HEK293 (cell line): Measurements from ENCODE around the gene PHLDB1.

ENCODE experiments used
- CTCF ChIA-PET: fragments of 350-600 bp; formaldehyde crosslinking; extraction: SDS; loops from one replicate; lab custom pipeline; 2021; ENCODE audit warnings: antibody characterized with exemption; lab: Yijun Ruan, JAX
- POLR2A ChIA-PET: fragments of 300-600 bp; formaldehyde crosslinking; extraction: SDS; loops from one replicate; lab custom pipeline; 2020; ENCODE audit warnings: antibody characterized with exemption, inconsistent platforms; lab: Yijun Ruan, JAX
- H3K27ac ChIP-seq: fragments of 200-500 bp; sonication (Bioruptor generic); 2 replicates; pipeline ENCODE4 v1.5.1; 2014; ENCODE audit warnings: low read depth, low read length, control low read depth, inconsistent platforms; ENCODE audit errors: extremely low read depth
- H3K36me3 ChIP-seq, 2 experiments: fragments of 200-500 bp in 1 of 2; sonication (Bioruptor generic) in 1 of 2; 1 replicate in 1 of 2; 2 replicates in 1 of 2; pipeline ENCODE4 v1.5.1; 2014 to 2017; ENCODE audit warnings: inconsistent platforms in 2 of 2, low read length in 2 of 2; ENCODE audit not compliant: control insufficient read depth in 2 of 2, insufficient read depth in 1 of 2
- H3K4me1 ChIP-seq: fragments of 200-500 bp; sonication (Bioruptor generic); 2 replicates; pipeline ENCODE4 v1.5.1; 2014; ENCODE audit warnings: mild to moderate bottlenecking, low read length, inconsistent platforms; ENCODE audit not compliant: control insufficient read depth, insufficient read depth
- H3K4me3 ChIP-seq: 2 replicates; pipeline ENCODE4 v1.5.1; 2011; ENCODE audit warnings: low read depth, mild to moderate bottlenecking, control low read depth, low read length, moderate library complexity
- H3K9me3 ChIP-seq: fragments of 200-500 bp; sonication (Bioruptor generic); 2 replicates; pipeline ENCODE4 v1.5.1; 2014; ENCODE audit warnings: low read depth, low read length, inconsistent platforms; ENCODE audit not compliant: control insufficient read depth, insufficient read depth
- GLI4 ChIP-seq: fragments of 450-650 bp; formaldehyde crosslinking; IDR thresholded peaks from 2 replicates; pipeline ENCODE4 v1.5.1; 2016; ENCODE audit warnings: missing biosample characterization, missing genetic modification characterization
- GLIS2 ChIP-seq: fragments of 450-650 bp; formaldehyde crosslinking; IDR thresholded peaks from 2 replicates; pipeline ENCODE4 v1.5.1; 2016; ENCODE audit warnings: missing biosample characterization, missing genetic modification characterization
- IKZF3 ChIP-seq: fragments of 450-650 bp; IDR thresholded peaks from 2 replicates; pipeline ENCODE4 v1.5.0; 2018; ENCODE audit warnings: missing biosample characterization, mild to moderate bottlenecking, missing genetic modification characterization, moderate library complexity
- KLF8 ChIP-seq: fragments of 450-650 bp; formaldehyde crosslinking; IDR thresholded peaks from 2 replicates; pipeline ENCODE4 v1.5.1; 2016; ENCODE audit warnings: missing biosample characterization, missing genetic modification characterization
- PRDM1 ChIP-seq: fragments of 450-650 bp; formaldehyde crosslinking; IDR thresholded peaks from 2 replicates; pipeline ENCODE4; 2016; ENCODE audit warnings: missing biosample characterization, missing genetic modification characterization
- TCF7L2 ChIP-seq: IDR thresholded peaks from 2 replicates; pipeline ENCODE4 v1.6.1; 2011; ENCODE audit warnings: low read depth, mild to moderate bottlenecking, inconsistent platforms, low read length, moderate library complexity, borderline replicate concordance
- ZBTB20 ChIP-seq: fragments of 450-650 bp; formaldehyde crosslinking; IDR thresholded peaks from 2 replicates; pipeline ENCODE4 v1.5.1; 2016; ENCODE audit warnings: missing biosample characterization, missing genetic modification characterization
- ZEB2 ChIP-seq: fragments of 450-650 bp; formaldehyde crosslinking; IDR thresholded peaks from 2 replicates; pipeline ENCODE4 v1.5.1; 2016; ENCODE audit warnings: missing biosample characterization, missing genetic modification characterization
- ZFHX2 ChIP-seq: fragments of 450-650 bp; formaldehyde crosslinking; conservative IDR thresholded peaks from 2 replicates; pipeline ENCODE4 v1.5.1; 2016; ENCODE audit warnings: missing biosample characterization, missing genetic modification characterization
- ZNF112 ChIP-seq: fragments of 450-650 bp; formaldehyde crosslinking; IDR thresholded peaks from 2 replicates; pipeline ENCODE4 v1.5.0; 2017; ENCODE audit warnings: missing biosample characterization, missing genetic modification characterization
- ZNF16 ChIP-seq: fragments of 450-650 bp; formaldehyde crosslinking; IDR thresholded peaks from 2 replicates; pipeline ENCODE4 v1.5.1; 2016; ENCODE audit warnings: low read depth, missing biosample characterization, missing genetic modification characterization
- ZNF169 ChIP-seq: fragments of 450-650 bp; formaldehyde crosslinking; IDR thresholded peaks from 2 replicates; pipeline ENCODE4 v1.5.1; 2016; ENCODE audit warnings: missing biosample characterization, missing genetic modification characterization
- ZNF335 ChIP-seq: fragments of 450-650 bp; formaldehyde crosslinking; conservative IDR thresholded peaks from 2 replicates; pipeline ENCODE4 v1.5.1; 2016; ENCODE audit warnings: missing biosample characterization, missing genetic modification characterization
- ZNF561 ChIP-seq: fragments of 450-650 bp; IDR thresholded peaks from 2 replicates; pipeline ENCODE4 v1.5.1; 2018; ENCODE audit warnings: missing biosample characterization, missing genetic modification characterization, borderline replicate concordance
- ZNF626 ChIP-seq: fragments of 450-650 bp; sonication (Bioruptor Pico); formaldehyde crosslinking; IDR thresholded peaks from 2 replicates; pipeline ENCODE4 v1.5.1; 2018; ENCODE audit warnings: missing biosample characterization, missing genetic modification characterization, inconsistent platforms
- ZNF747 ChIP-seq: fragments of 450-650 bp; formaldehyde crosslinking; IDR thresholded peaks from 2 replicates; pipeline ENCODE4 v1.5.1; 2016; ENCODE audit warnings: missing biosample characterization, missing genetic modification characterization
- TF ChIP-seq, protein P1 (sequence below): fragments of 450-650 bp; formaldehyde crosslinking; IDR thresholded peaks from 2 replicates; pipeline ENCODE4 v1.5.1; 2017; ENCODE audit warnings: missing biosample characterization, missing genetic modification characterization
- TF ChIP-seq, protein P2 (sequence below): fragments of 450-650 bp; formaldehyde crosslinking; IDR thresholded peaks from 2 replicates; pipeline ENCODE4 v1.5.1; 2017; ENCODE audit warnings: missing biosample characterization, missing genetic modification characterization
- TF ChIP-seq, protein P3 (sequence below): fragments of 450-650 bp; formaldehyde crosslinking; IDR thresholded peaks from 2 replicates; pipeline ENCODE4 v1.5.1; 2016; ENCODE audit warnings: missing biosample characterization, missing genetic modification characterization
- TF ChIP-seq, protein P4 (sequence below): fragments of 450-650 bp; formaldehyde crosslinking; IDR thresholded peaks from 2 replicates; pipeline ENCODE4 v1.5.1; 2016; ENCODE audit warnings: missing biosample characterization, missing genetic modification characterization, low read depth
- TF ChIP-seq, protein P5 (sequence below): fragments of 450-650 bp; formaldehyde crosslinking; conservative IDR thresholded peaks from 2 replicates; pipeline ENCODE4 v1.5.1; 2016; ENCODE audit warnings: low read depth, missing biosample characterization, missing genetic modification characterization
- TF ChIP-seq, protein P6 (sequence below): fragments of 450-650 bp; formaldehyde crosslinking; IDR thresholded peaks from 2 replicates; pipeline ENCODE4 v1.5.0; 2017; ENCODE audit warnings: missing biosample characterization, missing genetic modification characterization, borderline replicate concordance

The PHLDB1 gene

DNA sequence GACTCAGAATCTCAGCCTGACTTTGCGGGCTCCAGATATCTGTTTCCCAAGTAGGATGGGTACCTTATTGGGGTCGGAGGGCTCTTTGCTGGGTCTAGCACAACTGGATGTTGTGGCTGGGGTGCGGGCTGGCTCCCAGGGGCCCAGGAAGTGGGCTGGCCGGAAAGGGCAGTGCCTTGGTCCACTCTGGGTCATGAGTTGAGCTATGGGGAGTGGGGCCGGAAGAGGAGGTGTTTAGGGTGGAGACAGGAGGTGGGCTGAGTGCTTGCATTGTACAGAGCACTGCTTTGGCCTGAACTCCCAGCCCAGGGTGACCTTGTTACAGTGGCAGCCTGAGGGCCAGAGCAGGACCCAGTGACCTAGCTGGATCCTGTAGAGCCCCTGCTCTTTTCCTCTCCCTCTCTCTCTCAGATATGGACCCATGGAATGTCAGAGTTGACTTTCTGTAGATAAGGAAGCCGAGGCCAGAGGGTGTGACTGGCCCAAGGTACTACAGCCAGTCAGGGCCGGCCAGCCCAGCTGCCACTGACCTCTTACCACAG, 13.2 kb downstream of the PHLDB1 start (continued):
- TF ChIP-seq, protein P1, sequence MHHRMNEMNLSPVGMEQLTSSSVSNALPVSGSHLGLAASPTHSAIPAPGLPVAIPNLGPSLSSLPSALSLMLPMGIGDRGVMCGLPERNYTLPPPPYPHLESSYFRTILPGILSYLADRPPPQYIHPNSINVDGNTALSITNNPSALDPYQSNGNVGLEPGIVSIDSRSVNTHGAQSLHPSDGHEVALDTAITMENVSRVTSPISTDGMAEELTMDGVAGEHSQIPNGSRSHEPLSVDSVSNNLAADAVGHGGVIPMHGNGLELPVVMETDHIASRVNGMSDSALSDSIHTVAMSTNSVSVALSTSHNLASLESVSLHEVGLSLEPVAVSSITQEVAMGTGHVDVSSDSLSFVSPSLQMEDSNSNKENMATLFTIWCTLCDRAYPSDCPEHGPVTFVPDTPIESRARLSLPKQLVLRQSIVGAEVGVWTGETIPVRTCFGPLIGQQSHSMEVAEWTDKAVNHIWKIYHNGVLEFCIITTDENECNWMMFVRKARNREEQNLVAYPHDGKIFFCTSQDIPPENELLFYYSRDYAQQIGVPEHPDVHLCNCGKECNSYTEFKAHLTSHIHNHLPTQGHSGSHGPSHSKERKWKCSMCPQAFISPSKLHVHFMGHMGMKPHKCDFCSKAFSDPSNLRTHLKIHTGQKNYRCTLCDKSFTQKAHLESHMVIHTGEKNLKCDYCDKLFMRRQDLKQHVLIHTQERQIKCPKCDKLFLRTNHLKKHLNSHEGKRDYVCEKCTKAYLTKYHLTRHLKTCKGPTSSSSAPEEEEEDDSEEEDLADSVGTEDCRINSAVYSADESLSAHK (tag by site-specific recombination), result no peak
- TF ChIP-seq KLF8 (no peak), ZNF112 (tag by site-specific recombination) (no peak)
- TF ChIP-seq, protein P2, sequence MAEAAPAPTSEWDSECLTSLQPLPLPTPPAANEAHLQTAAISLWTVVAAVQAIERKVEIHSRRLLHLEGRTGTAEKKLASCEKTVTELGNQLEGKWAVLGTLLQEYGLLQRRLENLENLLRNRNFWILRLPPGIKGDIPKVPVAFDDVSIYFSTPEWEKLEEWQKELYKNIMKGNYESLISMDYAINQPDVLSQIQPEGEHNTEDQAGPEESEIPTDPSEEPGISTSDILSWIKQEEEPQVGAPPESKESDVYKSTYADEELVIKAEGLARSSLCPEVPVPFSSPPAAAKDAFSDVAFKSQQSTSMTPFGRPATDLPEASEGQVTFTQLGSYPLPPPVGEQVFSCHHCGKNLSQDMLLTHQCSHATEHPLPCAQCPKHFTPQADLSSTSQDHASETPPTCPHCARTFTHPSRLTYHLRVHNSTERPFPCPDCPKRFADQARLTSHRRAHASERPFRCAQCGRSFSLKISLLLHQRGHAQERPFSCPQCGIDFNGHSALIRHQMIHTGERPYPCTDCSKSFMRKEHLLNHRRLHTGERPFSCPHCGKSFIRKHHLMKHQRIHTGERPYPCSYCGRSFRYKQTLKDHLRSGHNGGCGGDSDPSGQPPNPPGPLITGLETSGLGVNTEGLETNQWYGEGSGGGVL, result no peak
- TF ChIP-seq, protein P3, sequence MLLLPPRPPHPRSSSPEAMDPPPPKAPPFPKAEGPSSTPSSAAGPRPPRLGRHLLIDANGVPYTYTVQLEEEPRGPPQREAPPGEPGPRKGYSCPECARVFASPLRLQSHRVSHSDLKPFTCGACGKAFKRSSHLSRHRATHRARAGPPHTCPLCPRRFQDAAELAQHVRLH (tag by site-specific recombination), result no peak

DNA sequence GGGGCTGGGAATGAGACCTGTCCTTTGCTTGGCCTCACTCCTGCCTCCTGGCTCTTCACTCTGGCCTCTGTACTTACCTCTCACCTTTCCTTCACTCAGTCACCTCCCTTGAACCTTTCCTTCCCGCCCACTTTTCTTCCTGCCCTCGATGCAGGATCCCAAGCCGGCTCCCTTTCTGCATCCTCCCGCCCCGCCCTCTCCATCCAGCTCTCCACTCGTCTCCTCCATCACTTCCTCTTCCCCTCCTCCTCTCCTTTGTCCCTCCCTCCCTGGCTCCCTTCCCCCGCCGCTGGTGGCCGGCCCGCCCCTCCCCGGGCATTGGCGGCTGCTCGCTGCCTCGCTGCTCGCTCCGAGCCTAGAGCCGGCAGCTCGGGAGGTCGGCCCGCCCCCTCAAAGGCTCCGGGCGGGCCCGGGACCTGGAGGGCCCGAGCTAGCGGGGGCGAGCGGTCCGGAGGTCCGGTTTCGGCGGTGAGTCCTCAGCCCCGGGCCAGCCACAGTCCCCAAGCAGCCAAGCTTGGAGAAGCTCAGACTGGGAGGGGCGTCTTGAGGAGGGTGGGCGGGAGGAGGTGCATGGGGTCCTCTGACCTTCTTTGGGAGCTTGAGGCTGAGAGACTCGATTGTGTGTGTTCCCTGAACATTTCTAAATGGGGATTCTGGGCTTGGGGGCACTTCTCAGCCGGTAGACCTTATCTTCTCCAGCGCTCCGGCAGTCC, 13.8 kb downstream of the PHLDB1 start:
- peak overlapping the region; percentile 22; the same call in 1 of the 2 replicates for H3K27ac ChIP-seq
- POLR2A ChIA-PET, result interaction anchor here (0.6 to 6.5 kb wide), 6 partner anchors 8 to 441 kb away, joined by 3 to 72 read pairs (median 6); partner anchors contain the start of genes MPZL3 and PHLDB1
- peak overlapping the region; percentile 64 for H3K4me3 ChIP-seq
- TF ChIP-seq, protein P4, sequence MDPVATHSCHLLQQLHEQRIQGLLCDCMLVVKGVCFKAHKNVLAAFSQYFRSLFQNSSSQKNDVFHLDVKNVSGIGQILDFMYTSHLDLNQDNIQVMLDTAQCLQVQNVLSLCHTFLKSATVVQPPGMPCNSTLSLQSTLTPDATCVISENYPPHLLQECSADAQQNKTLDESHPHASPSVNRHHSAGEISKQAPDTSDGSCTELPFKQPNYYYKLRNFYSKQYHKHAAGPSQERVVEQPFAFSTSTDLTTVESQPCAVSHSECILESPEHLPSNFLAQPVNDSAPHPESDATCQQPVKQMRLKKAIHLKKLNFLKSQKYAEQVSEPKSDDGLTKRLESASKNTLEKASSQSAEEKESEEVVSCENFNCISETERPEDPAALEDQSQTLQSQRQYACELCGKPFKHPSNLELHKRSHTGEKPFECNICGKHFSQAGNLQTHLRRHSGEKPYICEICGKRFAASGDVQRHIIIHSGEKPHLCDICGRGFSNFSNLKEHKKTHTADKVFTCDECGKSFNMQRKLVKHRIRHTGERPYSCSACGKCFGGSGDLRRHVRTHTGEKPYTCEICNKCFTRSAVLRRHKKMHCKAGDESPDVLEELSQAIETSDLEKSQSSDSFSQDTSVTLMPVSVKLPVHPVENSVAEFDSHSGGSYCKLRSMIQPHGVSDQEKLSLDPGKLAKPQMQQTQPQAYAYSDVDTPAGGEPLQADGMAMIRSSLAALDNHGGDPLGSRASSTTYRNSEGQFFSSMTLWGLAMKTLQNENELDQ (tag by site-specific recombination), result no peak
- no peak for TF ChIP-seq ZNF626 (tag by site-specific recombination)
- peak; percentile 54 for TF ChIP-seq ZNF335 (tag by site-specific recombination)
- TF ChIP-seq, protein P5, sequence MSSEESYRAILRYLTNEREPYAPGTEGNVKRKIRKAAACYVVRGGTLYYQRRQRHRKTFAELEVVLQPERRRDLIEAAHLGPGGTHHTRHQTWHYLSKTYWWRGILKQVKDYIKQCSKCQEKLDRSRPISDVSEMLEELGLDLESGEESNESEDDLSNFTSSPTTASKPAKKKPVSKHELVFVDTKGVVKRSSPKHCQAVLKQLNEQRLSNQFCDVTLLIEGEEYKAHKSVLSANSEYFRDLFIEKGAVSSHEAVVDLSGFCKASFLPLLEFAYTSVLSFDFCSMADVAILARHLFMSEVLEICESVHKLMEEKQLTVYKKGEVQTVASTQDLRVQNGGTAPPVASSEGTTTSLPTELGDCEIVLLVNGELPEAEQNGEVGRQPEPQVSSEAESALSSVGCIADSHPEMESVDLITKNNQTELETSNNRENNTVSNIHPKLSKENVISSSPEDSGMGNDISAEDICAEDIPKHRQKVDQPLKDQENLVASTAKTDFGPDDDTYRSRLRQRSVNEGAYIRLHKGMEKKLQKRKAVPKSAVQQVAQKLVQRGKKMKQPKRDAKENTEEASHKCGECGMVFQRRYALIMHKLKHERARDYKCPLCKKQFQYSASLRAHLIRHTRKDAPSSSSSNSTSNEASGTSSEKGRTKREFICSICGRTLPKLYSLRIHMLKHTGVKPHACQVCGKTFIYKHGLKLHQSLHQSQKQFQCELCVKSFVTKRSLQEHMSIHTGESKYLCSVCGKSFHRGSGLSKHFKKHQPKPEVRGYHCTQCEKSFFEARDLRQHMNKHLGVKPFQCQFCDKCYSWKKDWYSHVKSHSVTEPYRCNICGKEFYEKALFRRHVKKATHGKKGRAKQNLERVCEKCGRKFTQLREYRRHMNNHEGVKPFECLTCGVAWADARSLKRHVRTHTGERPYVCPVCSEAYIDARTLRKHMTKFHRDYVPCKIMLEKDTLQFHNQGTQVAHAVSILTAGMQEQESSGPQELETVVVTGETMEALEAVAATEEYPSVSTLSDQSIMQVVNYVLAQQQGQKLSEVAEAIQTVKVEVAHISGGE (tag by site-specific recombination), result peak; percentile 40; the same call in 1 of the 2 replicates
- peak; percentile 87 for TF ChIP-seq GLIS2 (tag by site-specific recombination)
- no peak for TF ChIP-seq GLI4 (tag by site-specific recombination)
- peak; percentile 73 for TF ChIP-seq ZBTB20 (tag by site-specific recombination)
- peak; percentile 55 for TF ChIP-seq ZFHX2
- TF ChIP-seq IKZF3, result peak; percentile 42; the same call in 1 of the 2 replicates
- TF ChIP-seq, protein P6, sequence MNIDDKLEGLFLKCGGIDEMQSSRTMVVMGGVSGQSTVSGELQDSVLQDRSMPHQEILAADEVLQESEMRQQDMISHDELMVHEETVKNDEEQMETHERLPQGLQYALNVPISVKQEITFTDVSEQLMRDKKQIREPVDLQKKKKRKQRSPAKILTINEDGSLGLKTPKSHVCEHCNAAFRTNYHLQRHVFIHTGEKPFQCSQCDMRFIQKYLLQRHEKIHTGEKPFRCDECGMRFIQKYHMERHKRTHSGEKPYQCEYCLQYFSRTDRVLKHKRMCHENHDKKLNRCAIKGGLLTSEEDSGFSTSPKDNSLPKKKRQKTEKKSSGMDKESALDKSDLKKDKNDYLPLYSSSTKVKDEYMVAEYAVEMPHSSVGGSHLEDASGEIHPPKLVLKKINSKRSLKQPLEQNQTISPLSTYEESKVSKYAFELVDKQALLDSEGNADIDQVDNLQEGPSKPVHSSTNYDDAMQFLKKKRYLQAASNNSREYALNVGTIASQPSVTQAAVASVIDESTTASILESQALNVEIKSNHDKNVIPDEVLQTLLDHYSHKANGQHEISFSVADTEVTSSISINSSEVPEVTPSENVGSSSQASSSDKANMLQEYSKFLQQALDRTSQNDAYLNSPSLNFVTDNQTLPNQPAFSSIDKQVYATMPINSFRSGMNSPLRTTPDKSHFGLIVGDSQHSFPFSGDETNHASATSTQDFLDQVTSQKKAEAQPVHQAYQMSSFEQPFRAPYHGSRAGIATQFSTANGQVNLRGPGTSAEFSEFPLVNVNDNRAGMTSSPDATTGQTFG, result no peak
- peak; percentile 41; the same call in 1 of the 2 replicates for TF ChIP-seq ZEB2 (tag by site-specific recombination)
- TF ChIP-seq ZNF747 (tag by site-specific recombination), result no peak
- no peak for TF ChIP-seq ZNF169 (tag by site-specific recombination)
- TF ChIP-seq PRDM1, result peak; percentile 47; the same call in 1 of the 2 replicates
- TF ChIP-seq TCF7L2, result no peak
- no peak for TF ChIP-seq ZNF561 (tag by site-specific recombination)
- TF ChIP-seq ZNF16, result no peak

More for the DNA sequence above, 13.8 kb downstream of the PHLDB1 start:
- CTCF ChIA-PET, result interaction anchor here (0.6 to 3.8 kb wide), 10 partner anchors 10 to 1656 kb away, joined by 3 to 31 read pairs (median 3); partner anchors contain the start of gene PHLDB1
- peaks cover 9% of the 10 kb centered on the region for H3K4me1 ChIP-seq
- peaks cover 0 to 17% of the 10 kb centered on the region in 2 experiments; a peak in 1 of 3 replicates for H3K36me3 ChIP-seq
- no peaks in the 10 kb centered on the region for H3K9me3 ChIP-seq
